GM12891 (cell line): ENCODE results near the gene POLR1D.

Source experiments
- PAX5 ChIP-seq: IDR thresholded peaks from 2 replicates; pipeline ENCODE4 v1.6.1; 2011; ENCODE audit warnings: low read length, moderate library complexity, mild to moderate bottlenecking; ENCODE audit not compliant: insufficient read depth, severe bottlenecking
- POLR2A ChIP-seq: IDR thresholded peaks from 2 replicates; pipeline ENCODE4 v1.6.1; 2011; ENCODE audit warnings: low read depth, low read length, control low read depth
- POLR2AphosphoS5 ChIP-seq: IDR thresholded peaks from 2 replicates; pipeline ENCODE4 v1.6.1; 2011; ENCODE audit warnings: low read depth, low read length, control low read depth
- POU2F2 ChIP-seq: IDR thresholded peaks from 2 replicates; pipeline ENCODE4 v1.6.1; 2011; ENCODE audit warnings: low read depth, mild to moderate bottlenecking, control low read depth, low read length, moderate library complexity
- SPI1 ChIP-seq: IDR thresholded peaks from 2 replicates; pipeline ENCODE4 v1.6.1; 2011; ENCODE audit warnings: low read depth, low read length, control low read depth
- TAF1 ChIP-seq: IDR thresholded peaks from 2 replicates; pipeline ENCODE4 v1.6.1; 2011; ENCODE audit warnings: low read depth, low read length, control low read depth

DNA sequence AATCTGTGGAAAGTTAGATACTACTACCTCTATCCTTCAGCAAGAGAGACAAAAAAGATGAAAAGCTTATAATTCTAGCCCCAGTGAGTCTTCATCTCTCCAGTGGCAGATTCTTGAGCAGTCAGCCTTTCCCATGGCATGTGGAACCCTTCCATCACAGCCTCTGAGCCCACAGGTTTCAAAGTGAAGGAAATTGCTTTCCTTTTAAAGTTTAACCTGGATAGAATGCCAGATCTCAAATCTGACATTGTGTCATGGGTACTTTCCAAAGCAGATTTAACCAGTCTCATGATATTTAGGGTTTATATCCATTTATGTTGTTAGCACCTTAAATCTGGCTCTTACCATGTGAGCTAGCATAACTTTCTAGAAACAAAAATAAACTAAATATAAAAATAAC, 39.3 kb downstream of the POLR1D start:
- TF ChIP-seq POLR2AphosphoS5, result no peak
- TF ChIP-seq POLR2A, result no peak
- no peak for TF ChIP-seq TAF1
- no peak for TF ChIP-seq SPI1
- no peak for TF ChIP-seq PAX5
- TF ChIP-seq POU2F2, result no peak
